Gastroesophageal sphincter (tissue), 4 donors: ENCODE measurements around the gene HHAT. TPM values are rescaled to one million over a fixed set of nuclear protein-coding genes. Genes with fewer than 3 reads are reported as not detected.

Experiments
- ATAC-seq: fragments of 150-250 bp; one replicate; pipeline ENCODE4 v1.9.1; 2016; ENCODE audit warnings: mild to moderate bottlenecking, moderate library complexity
- H3K27ac ChIP-seq, 4 donors: fragments of 200-600 bp; sonication (generic) in 3 of 4; 1 replicate in 3 of 4; 2 replicates in 1 of 4; pipeline ENCODE4 v1.5.1; 2016 to 2019
- H3K27me3 ChIP-seq: fragments of 200-600 bp; sonication (generic); one replicate; pipeline ENCODE4 v1.5.1; 2019
- H3K36me3 ChIP-seq, 2 donors: fragments of 200-600 bp; sonication (generic); one replicate each; pipeline ENCODE4 v1.5.1; 2019; ENCODE audit warnings: control low read depth in 1 of 2
- H3K4me1 ChIP-seq, 3 donors: fragments of 200-600 bp; sonication (generic); 1 replicate in 2 of 3; 2 replicates in 1 of 3; pipeline ENCODE4 v1.5.1; 2016 to 2019; ENCODE audit warnings: control low read depth in 2 of 3
- H3K4me3 ChIP-seq, 2 donors: fragments of 200-600 bp; sonication (generic); one replicate each; pipeline ENCODE4 v1.5.1; 2019; ENCODE audit warnings: mild to moderate bottlenecking in 1 of 2, moderate library complexity in 1 of 2
- H3K9me3 ChIP-seq, 3 donors: fragments of 200-600 bp; sonication (generic); one replicate each; pipeline ENCODE4 v1.5.1; 2017 to 2019; ENCODE audit warnings: control low read depth in 2 of 3
- EP300 ChIP-seq: sonication (generic); formaldehyde crosslinking; IDR thresholded peaks from one replicate; pipeline ENCODE4 v1.6.1; 2017; ENCODE audit warnings: antibody characterized with exemption, mild to moderate bottlenecking
- POLR2A ChIP-seq, 2 donors: fragments of 450-650 bp; IDR thresholded peaks; one replicate each; pipeline ENCODE4 v1.6.1; 2017; ENCODE audit warnings: antibody characterized with exemption in 2 of 2, mild to moderate bottlenecking in 2 of 2, moderate library complexity in 1 of 2
- POLR2AphosphoS5 ChIP-seq: sonication (generic); formaldehyde crosslinking; IDR thresholded peaks from one replicate; pipeline ENCODE4 v1.6.1; 2017; ENCODE audit warnings: antibody characterized with exemption
- WGBS, 2 donors: methylation state at CpG; one replicate each; pipeline ENCODE4 v1.1.5; 2018; ENCODE audit warnings: low coverage in 1 of 2; 5-methylcytosine and 5-hydroxymethylcytosine counted together
- total RNA-seq, 4 donors: library from RNA; depleted of rRNA; stranded (reverse); fragments of >200 nt; gene quantifications; one replicate each; pipeline ENCODE4 v1.1.0, GENCODE V29; 2016
- TF ChIP-seq, protein P1 (sequence below), 4 experiments: fragments of 200-600 bp in 2 of 4; fragments of 450-650 bp in 2 of 4; sonication (generic) in 1 of 4; IDR thresholded peaks; one replicate each; pipeline ENCODE4 v1.5.1; 2017 to 2019; ENCODE audit warnings: antibody characterized with exemption in 4 of 4, mild to moderate bottlenecking in 2 of 4, moderate library complexity in 2 of 4

Gene HHAT
- total RNA-seq, 4 donors from 2014 or later, result 1.2 to 2.4 (median 1.9) TPM

- TF ChIP-seq POLR2AphosphoS5 (no peak), EP300 (no peak), POLR2A (IDR thresholded peaks at IDR 0.05) (no peak)
- TF ChIP-seq, protein P1, sequence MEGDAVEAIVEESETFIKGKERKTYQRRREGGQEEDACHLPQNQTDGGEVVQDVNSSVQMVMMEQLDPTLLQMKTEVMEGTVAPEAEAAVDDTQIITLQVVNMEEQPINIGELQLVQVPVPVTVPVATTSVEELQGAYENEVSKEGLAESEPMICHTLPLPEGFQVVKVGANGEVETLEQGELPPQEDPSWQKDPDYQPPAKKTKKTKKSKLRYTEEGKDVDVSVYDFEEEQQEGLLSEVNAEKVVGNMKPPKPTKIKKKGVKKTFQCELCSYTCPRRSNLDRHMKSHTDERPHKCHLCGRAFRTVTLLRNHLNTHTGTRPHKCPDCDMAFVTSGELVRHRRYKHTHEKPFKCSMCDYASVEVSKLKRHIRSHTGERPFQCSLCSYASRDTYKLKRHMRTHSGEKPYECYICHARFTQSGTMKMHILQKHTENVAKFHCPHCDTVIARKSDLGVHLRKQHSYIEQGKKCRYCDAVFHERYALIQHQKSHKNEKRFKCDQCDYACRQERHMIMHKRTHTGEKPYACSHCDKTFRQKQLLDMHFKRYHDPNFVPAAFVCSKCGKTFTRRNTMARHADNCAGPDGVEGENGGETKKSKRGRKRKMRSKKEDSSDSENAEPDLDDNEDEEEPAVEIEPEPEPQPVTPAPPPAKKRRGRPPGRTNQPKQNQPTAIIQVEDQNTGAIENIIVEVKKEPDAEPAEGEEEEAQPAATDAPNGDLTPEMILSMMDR (IDR thresholded peaks at IDR 0.05), result no peak
- WGBS, 2 donors, result 83 to 100% methylated on average over 3 to 5 of the region's 5 CpGs
- no peak for ATAC-seq
Observed at GRCh38 chr1:210551899-210552298, 223.2 kb downstream of the HHAT start.

GRCh38 chr1:210553711-210554110 lies 225.0 kb downstream of the HHAT start:
- Histone ChIP-seq H3K4me3 (no peak overlapping the region), H3K27me3 (no peaks in the 10 kb centered on the region), H3K27ac (no peak overlapping the region), H3K9me3 (no peaks in the 10 kb centered on the region), H3K4me1 (no peaks in the 10 kb centered on the region), H3K36me3 (no peaks in the 10 kb centered on the region)
- TF ChIP-seq POLR2A (IDR thresholded peaks at IDR 0.05), result no peak
- TF ChIP-seq POLR2AphosphoS5, result no peak
- TF ChIP-seq, protein P1 (IDR thresholded peaks at IDR 0.05), result no peak
- no peak for TF ChIP-seq EP300
- no peak for ATAC-seq
- 62% methylated on average over 5 of the region's 5 CpGs; no CpG with 5 or more reads in 1 of the 2 donors for WGBS, 2 donors

More at GRCh38 chr1:210551899-210552298, 223.2 kb downstream of the HHAT start:
- Histone ChIP-seq H3K4me3 (no peak overlapping the region), H3K27ac (no peak overlapping the region), H3K4me1 (no peaks in the 10 kb centered on the region), H3K36me3 (no peaks in the 10 kb centered on the region), H3K9me3 (no peaks in the 10 kb centered on the region), H3K27me3 (no peaks in the 10 kb centered on the region)

DNA sequence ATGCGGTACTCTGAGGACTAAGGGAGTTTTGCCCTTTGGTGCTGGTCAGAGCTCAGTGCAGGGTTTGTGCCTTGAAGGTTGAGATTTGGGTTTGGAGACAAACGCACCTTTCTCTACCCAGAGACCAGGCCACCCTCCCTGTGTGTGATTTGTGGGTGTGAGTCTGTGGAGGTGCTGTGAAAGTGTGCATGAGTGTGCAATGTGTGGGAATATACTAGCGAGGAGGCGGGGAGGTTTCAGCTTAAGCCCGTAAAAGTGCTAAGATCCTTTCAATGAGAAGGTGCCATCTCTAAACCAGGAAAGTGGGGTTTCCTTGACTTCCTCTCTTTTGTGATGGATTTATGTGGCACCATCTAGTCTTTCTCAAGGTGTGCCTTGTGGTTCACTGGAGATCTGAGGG lies 225.7 kb downstream of the HHAT start:
- no peaks in the 10 kb centered on the region for H3K9me3 ChIP-seq
- H3K36me3 ChIP-seq, result no peaks in the 10 kb centered on the region
- ATAC-seq, result no peak
- 100% methylated on average over 3 of the region's 5 CpGs; no CpG with 5 or more reads in 1 of the 2 donors for WGBS, 2 donors
- no peaks in the 10 kb centered on the region for H3K4me1 ChIP-seq
- no peaks in the 10 kb centered on the region for H3K27me3 ChIP-seq
- no peak overlapping the region for H3K27ac ChIP-seq
- H3K4me3 ChIP-seq, result no peak overlapping the region
- TF ChIP-seq POLR2AphosphoS5 (no peak), EP300 (no peak), POLR2A (IDR thresholded peaks at IDR 0.05) (no peak)
- TF ChIP-seq, protein P1 (IDR thresholded peaks at IDR 0.05), result no peak

- Histone ChIP-seq H3K9me3 (no peaks in the 10 kb centered on the region), H3K27ac (no peak overlapping the region), H3K4me1 (no peaks in the 10 kb centered on the region), H3K27me3 (no peaks in the 10 kb centered on the region), H3K36me3 (no peaks in the 10 kb centered on the region), H3K4me3 (no peak overlapping the region)
- no peak for ATAC-seq
- WGBS, 2 donors, result no CpG with 5 or more reads among the region's 1 CpG
- no peak for TF ChIP-seq POLR2AphosphoS5
- TF ChIP-seq, protein P1 (IDR thresholded peaks at IDR 0.05), result no peak
- no peak for TF ChIP-seq EP300
- no peak for TF ChIP-seq POLR2A (IDR thresholded peaks at IDR 0.05)
Observed at GRCh38 chr1:210556475-210556874, 227.8 kb downstream of the HHAT start.

DNA sequence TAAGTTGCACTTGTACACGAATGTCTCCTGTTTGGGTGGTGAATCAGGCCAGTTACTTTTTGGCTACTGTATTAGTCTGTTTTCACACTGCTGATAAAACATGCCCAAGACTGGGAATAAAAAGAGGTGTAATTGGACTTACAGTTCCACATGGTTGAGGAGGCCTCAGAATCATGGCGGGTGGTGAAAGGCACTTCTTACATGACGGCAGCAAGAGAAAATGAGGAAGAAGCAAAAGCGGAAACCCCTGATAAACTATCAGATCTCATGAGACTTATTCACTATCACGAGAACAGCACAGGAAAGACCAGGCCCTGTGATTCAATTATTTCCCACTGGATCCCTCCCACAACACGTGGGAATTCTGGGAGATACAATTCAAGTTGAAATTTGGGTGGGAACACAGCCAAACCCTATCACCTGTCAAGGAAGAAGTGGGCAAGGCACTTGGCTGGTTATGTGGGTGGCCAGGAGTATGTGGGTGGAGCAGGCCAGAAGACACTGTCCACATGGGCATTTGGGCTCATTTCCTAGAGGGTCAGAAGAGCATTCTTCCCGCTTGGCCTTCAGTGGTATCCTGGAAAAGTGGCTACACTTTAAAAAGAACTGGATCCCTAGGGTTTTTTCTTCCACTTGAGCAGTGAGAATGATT lies 228.8 kb downstream of the HHAT start:
- Histone ChIP-seq H3K36me3 (no peaks in the 10 kb centered on the region), H3K9me3 (no peaks in the 10 kb centered on the region), H3K4me1 (no peaks in the 10 kb centered on the region), H3K4me3 (no peak overlapping the region), H3K27me3 (no peaks in the 10 kb centered on the region), H3K27ac (no peak overlapping the region)
- no peak for TF ChIP-seq EP300
- TF ChIP-seq POLR2AphosphoS5, result no peak
- TF ChIP-seq POLR2A (IDR thresholded peaks at IDR 0.05), result no peak
- TF ChIP-seq, protein P1 (IDR thresholded peaks at IDR 0.05), result no peak
- WGBS, 2 donors, result 87 to 98% methylated on average over 5 to 6 of the region's 7 CpGs
- ATAC-seq, result no peak
